Tibial nerve (tissue), 4 donors: ENCODE data around the gene TMEM187. TPM values are rescaled to one million over a fixed set of nuclear protein-coding genes. Genes with fewer than 3 reads are reported as not detected.

ENCODE experiments used
- DNase-seq, 2 donors: peaks; one replicate each; pipeline ENCODE4 v3.0.0-alpha.2; 2019; ENCODE audit warnings: low spot score in 2 of 2
- H3K27ac ChIP-seq, 4 donors: fragments of 200-600 bp; sonication (generic) in 3 of 4; one replicate each; pipeline ENCODE4 v1.5.1; 2017 to 2019; ENCODE audit warnings: mild to moderate bottlenecking in 1 of 4
- H3K27me3 ChIP-seq, 2 donors: fragments of 200-600 bp; sonication (generic) in 1 of 2; one replicate each; pipeline versions ENCODE4 v1.5.1 to v1.6.0; 2017 to 2019
- H3K36me3 ChIP-seq, 3 donors: fragments of 200-600 bp; sonication (generic); one replicate each; pipeline ENCODE4 v1.5.1; 2018 to 2019
- H3K4me1 ChIP-seq, 4 donors: fragments of 200-600 bp; sonication (generic) in 3 of 4; one replicate each; pipeline ENCODE4 v1.5.1; 2017 to 2019
- H3K4me3 ChIP-seq, 4 donors: fragments of 200-600 bp; sonication (generic) in 3 of 4; one replicate each; pipeline ENCODE4 v1.5.1; 2017 to 2019; ENCODE audit warnings: mild to moderate bottlenecking in 1 of 4, moderate library complexity in 1 of 4
- H3K9me3 ChIP-seq, 4 donors: fragments of 200-600 bp; sonication (generic) in 3 of 4; one replicate each; pipeline ENCODE4 v1.5.1; 2017 to 2019
- EP300 ChIP-seq, 2 donors: sonication (generic); formaldehyde crosslinking; IDR thresholded peaks; one replicate each; pipeline ENCODE4 v1.6.1; 2017; ENCODE audit warnings: antibody characterized with exemption in 2 of 2, mild to moderate bottlenecking in 1 of 2
- POLR2A ChIP-seq, 2 donors: fragments of 450-650 bp; IDR thresholded peaks; one replicate each; pipeline ENCODE4 v1.6.1; 2017; ENCODE audit warnings: antibody characterized with exemption in 2 of 2, mild to moderate bottlenecking in 2 of 2, moderate library complexity in 2 of 2
- WGBS, 2 donors: methylation state at CpG; one replicate each; pipeline ENCODE4 v1.1.5; 2018; 5-methylcytosine and 5-hydroxymethylcytosine counted together
- total RNA-seq, 4 donors: library from RNA; depleted of rRNA; stranded (reverse); fragments of >200 nt; gene quantifications; one replicate each; pipeline ENCODE4 v1.1.0, GENCODE V29; 2016
- TF ChIP-seq, protein P1 (sequence below), 5 experiments: fragments of 200-600 bp in 3 of 5; fragments of 450-650 bp in 2 of 5; sonication (generic) in 3 of 5; IDR thresholded peaks; one replicate each; pipeline ENCODE4 v1.5.1; 2016 to 2019; ENCODE audit warnings: antibody characterized with exemption in 5 of 5, mild to moderate bottlenecking in 3 of 5, moderate library complexity in 2 of 5

Gene TMEM187
- total RNA-seq, 4 donors from 2014 or later = 4.2 to 16.4 (median 9.6) TPM

DNA sequence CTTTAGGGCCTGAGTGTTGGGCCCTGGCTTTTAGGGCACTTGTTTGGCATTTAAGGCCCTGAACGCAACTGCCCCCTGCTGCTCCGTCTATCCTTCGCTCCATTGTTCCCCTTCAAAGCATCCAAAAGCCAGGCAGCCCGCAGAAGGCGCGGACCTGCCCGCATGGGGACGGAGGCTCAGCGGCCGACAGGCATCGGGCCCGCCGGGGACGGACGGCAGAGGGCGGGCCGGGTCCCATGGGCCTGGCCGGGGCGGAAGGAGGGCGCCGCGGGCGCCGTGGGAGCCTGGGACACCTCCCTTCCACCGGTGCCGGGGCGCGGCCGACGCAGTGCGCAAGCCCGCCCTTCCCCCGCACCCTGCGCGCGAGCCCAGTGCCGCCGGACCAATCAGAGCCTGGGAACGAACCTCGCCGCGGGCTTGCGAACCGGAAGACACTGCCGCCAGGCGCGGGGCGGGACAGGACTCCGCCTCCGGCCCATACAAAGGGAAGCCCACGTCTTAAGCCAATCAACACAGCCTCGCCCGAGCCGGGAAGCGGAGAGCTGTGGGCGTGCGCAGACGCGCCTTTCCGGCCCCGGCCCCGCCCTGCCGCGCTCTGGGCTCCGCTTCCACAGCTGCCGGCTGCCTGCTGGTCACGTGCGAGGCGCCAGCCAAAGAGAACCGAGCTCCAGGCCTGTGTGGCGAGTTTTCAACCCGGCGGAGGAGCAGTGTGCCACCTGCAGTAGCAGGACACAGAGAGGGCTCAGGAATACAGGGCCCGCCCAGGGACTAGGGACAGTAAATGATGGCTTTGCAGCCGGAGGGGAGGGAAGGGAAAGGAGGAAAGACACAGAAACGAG lies 44.4 kb upstream of the TMEM187 start:
- peak overlapping the region; percentile 37 to 71 (median 57) for H3K4me3 ChIP-seq
- peaks cover 0 to 20% of the 10 kb centered on the region in 2 donors for H3K27me3 ChIP-seq
- TF ChIP-seq EP300 (IDR thresholded peaks at IDR 0.05) = peak; percentile 70 to 73
- TF ChIP-seq, protein P1, sequence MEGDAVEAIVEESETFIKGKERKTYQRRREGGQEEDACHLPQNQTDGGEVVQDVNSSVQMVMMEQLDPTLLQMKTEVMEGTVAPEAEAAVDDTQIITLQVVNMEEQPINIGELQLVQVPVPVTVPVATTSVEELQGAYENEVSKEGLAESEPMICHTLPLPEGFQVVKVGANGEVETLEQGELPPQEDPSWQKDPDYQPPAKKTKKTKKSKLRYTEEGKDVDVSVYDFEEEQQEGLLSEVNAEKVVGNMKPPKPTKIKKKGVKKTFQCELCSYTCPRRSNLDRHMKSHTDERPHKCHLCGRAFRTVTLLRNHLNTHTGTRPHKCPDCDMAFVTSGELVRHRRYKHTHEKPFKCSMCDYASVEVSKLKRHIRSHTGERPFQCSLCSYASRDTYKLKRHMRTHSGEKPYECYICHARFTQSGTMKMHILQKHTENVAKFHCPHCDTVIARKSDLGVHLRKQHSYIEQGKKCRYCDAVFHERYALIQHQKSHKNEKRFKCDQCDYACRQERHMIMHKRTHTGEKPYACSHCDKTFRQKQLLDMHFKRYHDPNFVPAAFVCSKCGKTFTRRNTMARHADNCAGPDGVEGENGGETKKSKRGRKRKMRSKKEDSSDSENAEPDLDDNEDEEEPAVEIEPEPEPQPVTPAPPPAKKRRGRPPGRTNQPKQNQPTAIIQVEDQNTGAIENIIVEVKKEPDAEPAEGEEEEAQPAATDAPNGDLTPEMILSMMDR (IDR thresholded peaks at IDR 0.05) = peak in 2 of 5 experiments; percentile 39 to 47
- TF ChIP-seq POLR2A (IDR thresholded peaks at IDR 0.05) = peak; percentile 83 to 89
- peak; percentile 76 to 83 for DNase-seq
- H3K27ac ChIP-seq = peak overlapping the region; percentile 75 to 98 (median 94)
- no peaks in the 10 kb centered on the region for H3K9me3 ChIP-seq
- H3K36me3 ChIP-seq = peaks cover 0 to 28% (median 0%) of the 10 kb centered on the region in 3 donors
- peaks cover 0 to 54% (median 14%) of the 10 kb centered on the region in 4 donors for H3K4me1 ChIP-seq
- 0 to 24% methylated on average over 15 to 61 of the region's 76 CpGs for WGBS, 2 donors

DNA sequence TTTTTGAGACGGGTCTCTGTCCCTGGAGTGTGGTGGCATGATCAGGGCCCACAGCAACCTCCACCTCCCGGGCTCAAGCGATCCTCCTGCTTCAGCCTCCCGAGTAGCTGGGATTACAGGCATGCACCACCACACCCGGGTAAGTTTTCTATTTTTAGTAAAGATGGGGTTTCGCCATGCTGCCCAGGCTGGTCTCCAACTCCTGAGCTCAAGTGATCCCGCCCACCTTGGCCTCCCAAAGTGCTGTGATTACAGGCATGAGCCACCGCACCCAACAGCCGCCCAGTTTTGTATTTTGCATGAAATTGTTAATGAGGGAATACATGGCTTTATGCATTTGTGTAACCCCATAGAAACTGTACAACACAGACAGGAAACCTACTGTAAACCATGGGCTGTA lies 43.7 kb upstream of the TMEM187 start:
- TF ChIP-seq, protein P1 (IDR thresholded peaks at IDR 0.05) = no peak
- TF ChIP-seq EP300 (IDR thresholded peaks at IDR 0.05) (no peak), POLR2A (IDR thresholded peaks at IDR 0.05) (no peak)
- H3K4me3 ChIP-seq = peak overlapping the region in 1 of 4 donors; percentile 71

DNA sequence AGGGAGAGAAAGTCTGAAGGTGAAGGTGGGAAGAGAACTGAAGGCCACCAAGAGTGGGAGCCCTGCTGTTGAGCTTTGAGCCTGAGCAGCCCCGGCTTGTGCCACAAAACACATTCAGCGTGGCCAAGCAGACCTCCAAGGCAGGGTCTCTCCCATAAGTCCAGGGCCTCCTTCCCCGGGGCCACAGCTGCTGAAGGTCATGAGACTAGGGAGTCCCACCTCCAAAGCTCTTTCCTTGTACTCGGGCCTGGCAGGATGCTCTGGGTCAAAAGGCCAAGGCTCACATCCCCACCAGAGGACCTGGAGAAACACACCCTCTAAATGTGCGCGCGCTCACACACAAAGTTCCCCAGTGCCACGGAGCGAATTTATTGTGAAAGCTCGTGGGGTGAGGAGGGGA lies 43.0 kb upstream of the TMEM187 start:
- TF ChIP-seq, protein P1 (IDR thresholded peaks at IDR 0.05) = no peak
- TF ChIP-seq POLR2A (IDR thresholded peaks at IDR 0.05) (no peak), EP300 (IDR thresholded peaks at IDR 0.05) (no peak)
- peaks cover 0 to 52% (median 14%) of the 10 kb centered on the region in 4 donors for H3K4me1 ChIP-seq
- WGBS, 2 donors = 68 to 76% methylated on average over 2 to 10 of the region's 10 CpGs
- H3K36me3 ChIP-seq = peaks cover 0 to 28% (median 0%) of the 10 kb centered on the region in 3 donors
- no peak overlapping the region for H3K4me3 ChIP-seq
- DNase-seq = no peak
- H3K27me3 ChIP-seq = peaks cover 0 to 7% of the 10 kb centered on the region in 2 donors
- no peaks in the 10 kb centered on the region for H3K9me3 ChIP-seq
- no peak overlapping the region for H3K27ac ChIP-seq

More for the DNA sequence above, 43.7 kb upstream of the TMEM187 start:
- H3K27ac ChIP-seq = peak overlapping the region in 3 of 4 donors; percentile 40 to 62 (median 53)
- no peaks in the 10 kb centered on the region for H3K9me3 ChIP-seq
- H3K4me1 ChIP-seq = peaks cover 0 to 54% (median 13%) of the 10 kb centered on the region in 4 donors
- peaks cover 0 to 28% (median 0%) of the 10 kb centered on the region in 3 donors for H3K36me3 ChIP-seq
- no peak for DNase-seq
- WGBS, 2 donors = 50 to 71% methylated on average over 8 to 9 of the region's 9 CpGs
- peaks cover 0 to 13% of the 10 kb centered on the region in 2 donors for H3K27me3 ChIP-seq

DNA sequence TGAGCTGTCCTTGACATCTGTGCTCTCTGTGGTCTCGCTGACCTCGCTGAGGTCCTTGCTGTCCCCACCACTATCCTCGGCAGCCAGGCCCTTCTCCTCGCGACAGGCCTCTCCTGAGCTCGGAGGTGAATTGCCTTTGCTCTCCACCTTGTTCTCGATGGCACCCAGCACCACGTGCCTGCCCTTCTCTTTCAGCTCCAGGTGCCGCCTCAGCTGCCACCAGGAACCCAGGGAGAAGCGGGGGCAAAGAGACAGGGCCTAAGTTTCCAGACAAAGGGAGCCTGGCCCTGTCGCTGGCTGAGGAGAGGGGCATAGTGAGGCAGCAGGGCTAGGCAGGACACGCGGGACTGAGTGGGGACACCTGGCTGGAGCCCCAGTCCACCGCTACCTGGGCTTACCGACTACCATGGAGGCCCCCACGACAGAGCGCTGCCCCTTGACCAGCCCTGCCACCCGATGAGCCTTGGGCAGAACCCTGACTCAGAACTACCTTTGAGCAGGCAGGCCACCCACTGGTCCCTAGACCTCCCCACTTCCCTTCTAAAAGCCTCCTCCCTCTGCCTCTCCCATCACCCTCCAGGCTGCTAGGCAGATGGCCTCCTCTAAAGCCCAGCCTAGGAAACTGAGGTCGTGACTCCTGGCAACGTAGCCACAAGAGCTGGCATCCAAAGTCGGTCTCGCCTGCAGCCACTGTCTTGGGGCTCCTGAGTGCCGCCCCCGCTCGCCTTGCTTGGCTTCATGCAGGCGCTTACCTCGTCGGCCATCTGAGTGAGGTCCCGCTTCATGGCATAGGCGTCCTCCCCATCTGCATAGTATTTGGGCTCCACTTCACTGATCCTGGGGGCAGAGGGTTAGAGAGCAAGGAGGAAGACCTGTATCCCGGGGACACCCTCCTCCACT lies 42.3 kb upstream of the TMEM187 start:
- TF ChIP-seq, protein P1 (IDR thresholded peaks at IDR 0.05) = no peak
- no peak for TF ChIP-seq POLR2A (IDR thresholded peaks at IDR 0.05)
- TF ChIP-seq EP300 (IDR thresholded peaks at IDR 0.05) = no peak
- Histone ChIP-seq H3K4me3 (no peak overlapping the region), H3K27me3 (peaks cover 0 to 7% of the 10 kb centered on the region in 2 donors), H3K27ac (no peak overlapping the region), H3K36me3 (peaks cover 0 to 28% (median 0%) of the 10 kb centered on the region in 3 donors), H3K9me3 (no peaks in the 10 kb centered on the region), H3K4me1 (peaks cover 0 to 49% (median 13%) of the 10 kb centered on the region in 4 donors)
- 83% methylated on average over 18 to 31 of the region's 31 CpGs for WGBS, 2 donors
- DNase-seq = no peak
